ENCODE measurements around the gene KCNIP4. TPM values are rescaled to one million over a fixed set of nuclear protein-coding genes. Genes with fewer than 3 reads are reported as not detected.

Gene KCNIP4
- total RNA-seq, 1 experiment from 2014 or later: 0.91 TPM

GRCh38 chr4:21387683-21388082 is 560.9 kb downstream of the KCNIP4 start:
- Mint-ChIP-seq H3K4me3 (ENCODE audit: unreplicated experiment) (peak overlapping the region; percentile 13), H3K36me3 (ENCODE audit: insufficient read depth, unreplicated experiment) (no peaks in the 10 kb centered on the region), H3K9me3 (ENCODE audit: unreplicated experiment) (peaks cover 7% of the 10 kb centered on the region), H3K4me1 (ENCODE audit: insufficient read depth, unreplicated experiment) (peaks cover 39% of the 10 kb centered on the region), H3K27ac (ENCODE audit: low read depth, unreplicated experiment) (peak overlapping the region; percentile 77), H3K27me3 (ENCODE audit: insufficient read depth, unreplicated experiment) (no peaks in the 10 kb centered on the region)
- intact Hi-C loops (cut with micrococcal nuclease): no loop called here
- ChIA-PET CTCF (interaction anchor here (0.6 to 1.6 kb wide), 6 partner anchors 11 to 643 kb away, joined by 3 to 6 read pairs (median 4); no protein-coding TSS in a partner anchor), POLR2A (interaction anchor here (0.7 to 1.4 kb wide), 3 partner anchors 9 to 82 kb away, joined by 3 to 14 read pairs (median 8); no protein-coding TSS in a partner anchor)
- TF ChIP-seq CTCF (IDR thresholded peaks at IDR 0.05; ENCODE audit: unreplicated experiment): no peak
- DNase-seq (ENCODE audit: unreplicated experiment): peak; percentile 63
- no TSS peak for BruUV-seq (replicated peaks)

GRCh38 chr4:21386166-21386780 is 562.3 kb downstream of the KCNIP4 start:
- Mint-ChIP-seq H3K27ac (ENCODE audit: low read depth, unreplicated experiment) (peak overlapping the region; percentile 77), H3K36me3 (ENCODE audit: insufficient read depth, unreplicated experiment) (no peaks in the 10 kb centered on the region), H3K27me3 (ENCODE audit: insufficient read depth, unreplicated experiment) (no peaks in the 10 kb centered on the region), H3K9me3 (ENCODE audit: unreplicated experiment) (peaks cover 1% of the 10 kb centered on the region), H3K4me1 (ENCODE audit: insufficient read depth, unreplicated experiment) (peaks cover 39% of the 10 kb centered on the region), H3K4me3 (ENCODE audit: unreplicated experiment) (peak overlapping the region; percentile 45)
- DNase-seq (ENCODE audit: unreplicated experiment): peak; percentile 63
- TF ChIP-seq CTCF (IDR thresholded peaks at IDR 0.05; ENCODE audit: unreplicated experiment): no peak
- CTCF ChIA-PET: interaction anchor here (0.7 to 1.4 kb wide), 5 partner anchors 9 to 613 kb away, joined by 3 to 5 read pairs (median 4); no protein-coding TSS in a partner anchor
- intact Hi-C loops (cut with micrococcal nuclease): no loop called here
- POLR2A ChIA-PET: interaction anchor here (0.5 to 1.4 kb wide), 3 partner anchors 8 to 62 kb away, joined by 3 to 8 read pairs (median 3); no protein-coding TSS in a partner anchor
- BruUV-seq (replicated peaks): no TSS peak

- Mint-ChIP-seq H3K36me3 (ENCODE audit: insufficient read depth, unreplicated experiment) (no peaks in the 10 kb centered on the region), H3K27ac (ENCODE audit: low read depth, unreplicated experiment) (peak overlapping the region; percentile 77), H3K9me3 (ENCODE audit: unreplicated experiment) (no peaks in the 10 kb centered on the region), H3K4me1 (ENCODE audit: insufficient read depth, unreplicated experiment) (peaks cover 39% of the 10 kb centered on the region), H3K27me3 (ENCODE audit: insufficient read depth, unreplicated experiment) (no peaks in the 10 kb centered on the region), H3K4me3 (ENCODE audit: unreplicated experiment) (no peak overlapping the region)
- no TSS peak for BruUV-seq (replicated peaks)
- intact Hi-C loops (cut with micrococcal nuclease): no loop called here
- no peak for DNase-seq (ENCODE audit: unreplicated experiment)
- TF ChIP-seq CTCF (IDR thresholded peaks at IDR 0.05; ENCODE audit: unreplicated experiment): no peak
- POLR2A ChIA-PET: interaction anchor here (0.5 to 0.7 kb wide), 2 partner anchors 9 to 12 kb away, joined by 3 read pairs; no protein-coding TSS in a partner anchor
- CTCF ChIA-PET: interaction anchor here (0.8 kb wide), 1 partner anchor 85 kb away, joined by 4 read pairs; no protein-coding TSS in a partner anchor
Measured at GRCh38 chr4:21385706-21386105, 562.9 kb downstream of the KCNIP4 start.

- DNase-seq (ENCODE audit: unreplicated experiment): no peak
- Mint-ChIP-seq H3K9me3 (ENCODE audit: unreplicated experiment) (no peaks in the 10 kb centered on the region), H3K4me3 (ENCODE audit: unreplicated experiment) (no peak overlapping the region), H3K4me1 (ENCODE audit: insufficient read depth, unreplicated experiment) (peaks cover 39% of the 10 kb centered on the region), H3K36me3 (ENCODE audit: insufficient read depth, unreplicated experiment) (no peaks in the 10 kb centered on the region), H3K27ac (ENCODE audit: low read depth, unreplicated experiment) (peak overlapping the region; percentile 77), H3K27me3 (ENCODE audit: insufficient read depth, unreplicated experiment) (no peaks in the 10 kb centered on the region)
- no peak for TF ChIP-seq CTCF (IDR thresholded peaks at IDR 0.05; ENCODE audit: unreplicated experiment)
- intact Hi-C loops (cut with micrococcal nuclease): no loop called here
- no TSS peak for BruUV-seq (replicated peaks)
- ChIA-PET POLR2A (interaction anchor here (0.7 to 1.0 kb wide), 2 partner anchors 31 to 52 kb away, joined by 3 read pairs; no protein-coding TSS in a partner anchor), CTCF (no interaction called here)
Measured at GRCh38 chr4:21384609-21385008, 564.0 kb downstream of the KCNIP4 start.
